Breast epithelium (tissue), 3 donors: ENCODE data around the gene TPRG1L.

ENCODE experiments used
- POLR2A ChIP-seq: fragments of 450-650 bp; IDR thresholded peaks from one replicate; pipeline ENCODE4 v1.6.1; 2016; ENCODE audit warnings: antibody characterized with exemption, mild to moderate bottlenecking, moderate library complexity
- POLR2AphosphoS5 ChIP-seq, 3 donors: sonication (generic); formaldehyde crosslinking; IDR thresholded peaks; one replicate each; pipeline ENCODE4 v1.6.1; 2017; ENCODE audit warnings: antibody characterized with exemption in 3 of 3
- TF ChIP-seq, protein P1 (sequence below), 3 donors: fragments of 450-650 bp; IDR thresholded peaks; one replicate each; pipeline ENCODE4 v1.5.1; 2016 to 2017; ENCODE audit warnings: antibody characterized with exemption in 3 of 3, mild to moderate bottlenecking in 3 of 3, moderate library complexity in 3 of 3

DNA sequence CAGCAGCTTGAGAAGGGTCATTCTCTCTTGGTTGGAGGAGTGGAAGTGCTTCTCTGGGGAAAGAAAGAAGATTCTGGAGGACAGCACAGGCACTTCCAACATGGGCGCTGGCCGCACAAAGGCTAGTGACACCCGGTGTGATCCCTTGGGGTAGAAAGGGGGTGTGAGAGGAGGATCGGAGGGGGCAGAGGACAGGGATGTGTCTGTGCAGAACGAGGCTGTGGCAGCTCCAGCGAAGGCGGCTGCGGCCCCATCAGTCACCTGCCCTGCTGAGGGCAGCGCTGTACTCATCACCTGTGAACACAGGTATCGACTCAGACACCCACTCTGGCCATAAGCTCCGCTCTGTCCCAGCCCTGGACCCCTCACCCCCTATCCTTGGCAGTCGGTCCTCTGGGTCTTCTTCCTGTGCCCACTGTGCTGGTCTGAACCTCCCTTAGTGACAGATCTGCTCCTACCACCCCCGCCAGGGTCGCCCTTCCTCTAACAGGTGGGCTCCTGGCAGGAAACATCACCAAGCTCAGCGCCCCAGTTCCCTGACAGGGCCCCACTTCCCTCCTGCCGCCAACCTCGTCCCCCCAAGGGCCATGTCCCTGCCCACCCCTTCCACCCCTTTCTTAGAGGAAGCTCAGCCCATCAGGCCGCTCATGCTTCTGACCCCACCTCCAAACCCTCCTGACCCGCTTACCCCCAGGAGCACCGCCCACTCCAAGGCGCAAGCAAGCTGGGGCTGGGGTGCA, 47.6 kb downstream of the TPRG1L start:
- TF ChIP-seq, protein P1, sequence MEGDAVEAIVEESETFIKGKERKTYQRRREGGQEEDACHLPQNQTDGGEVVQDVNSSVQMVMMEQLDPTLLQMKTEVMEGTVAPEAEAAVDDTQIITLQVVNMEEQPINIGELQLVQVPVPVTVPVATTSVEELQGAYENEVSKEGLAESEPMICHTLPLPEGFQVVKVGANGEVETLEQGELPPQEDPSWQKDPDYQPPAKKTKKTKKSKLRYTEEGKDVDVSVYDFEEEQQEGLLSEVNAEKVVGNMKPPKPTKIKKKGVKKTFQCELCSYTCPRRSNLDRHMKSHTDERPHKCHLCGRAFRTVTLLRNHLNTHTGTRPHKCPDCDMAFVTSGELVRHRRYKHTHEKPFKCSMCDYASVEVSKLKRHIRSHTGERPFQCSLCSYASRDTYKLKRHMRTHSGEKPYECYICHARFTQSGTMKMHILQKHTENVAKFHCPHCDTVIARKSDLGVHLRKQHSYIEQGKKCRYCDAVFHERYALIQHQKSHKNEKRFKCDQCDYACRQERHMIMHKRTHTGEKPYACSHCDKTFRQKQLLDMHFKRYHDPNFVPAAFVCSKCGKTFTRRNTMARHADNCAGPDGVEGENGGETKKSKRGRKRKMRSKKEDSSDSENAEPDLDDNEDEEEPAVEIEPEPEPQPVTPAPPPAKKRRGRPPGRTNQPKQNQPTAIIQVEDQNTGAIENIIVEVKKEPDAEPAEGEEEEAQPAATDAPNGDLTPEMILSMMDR (IDR thresholded peaks at IDR 0.05): no peak
- TF ChIP-seq POLR2A: no peak
- no peak for TF ChIP-seq POLR2AphosphoS5 (IDR thresholded peaks at IDR 0.05)
